ENCODE measurements around the gene CNTNAP2. TPM values are rescaled to one million over a fixed set of nuclear protein-coding genes. Genes with fewer than 3 reads are reported as not detected.

Gene CNTNAP2
- total RNA-seq, 1 donor from 2014 or later: 9.2 TPM

GRCh38 chr7:147171013-147171391 is 1054.4 kb downstream of the CNTNAP2 start:
- no peak for DNase-seq (ENCODE audit: low read depth)
- no peak for TF ChIP-seq CTCF (conservative IDR thresholded peaks at IDR 0.05; ENCODE audit: low read depth, low read length)
- H3K4me3 ChIP-seq (ENCODE audit: low read depth, low read length): no peak overlapping the region

DNA sequence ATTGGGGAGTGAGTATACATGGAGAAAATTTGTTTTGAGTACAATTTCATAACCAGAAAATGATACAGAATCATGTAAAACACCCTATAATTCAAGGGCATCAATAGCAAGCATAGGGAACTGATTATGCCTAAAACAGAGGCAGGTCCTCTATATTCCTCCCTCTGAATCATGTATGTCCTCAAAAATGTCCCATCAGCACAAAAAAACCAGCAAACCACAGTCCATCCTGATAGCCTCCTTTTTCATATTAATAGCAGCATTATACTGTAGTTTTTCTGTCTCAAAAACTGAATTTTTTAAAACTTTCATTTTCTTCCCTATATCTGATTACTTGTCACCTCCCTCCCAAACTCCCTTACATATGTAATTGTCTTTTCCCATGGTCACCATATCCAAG is 1057.3 kb downstream of the CNTNAP2 start:
- no peak overlapping the region for H3K4me3 ChIP-seq (ENCODE audit: low read depth, low read length)
- no peak for DNase-seq (ENCODE audit: low read depth)
- TF ChIP-seq CTCF (conservative IDR thresholded peaks at IDR 0.05; ENCODE audit: low read depth, low read length): no peak

GRCh38 chr7:147182874-147183273 is 1066.3 kb downstream of the CNTNAP2 start:
- no peak for DNase-seq (ENCODE audit: low read depth)
- H3K4me3 ChIP-seq (ENCODE audit: low read depth, low read length): no peak overlapping the region
- no peak for TF ChIP-seq CTCF (conservative IDR thresholded peaks at IDR 0.05; ENCODE audit: low read depth, low read length)

DNA sequence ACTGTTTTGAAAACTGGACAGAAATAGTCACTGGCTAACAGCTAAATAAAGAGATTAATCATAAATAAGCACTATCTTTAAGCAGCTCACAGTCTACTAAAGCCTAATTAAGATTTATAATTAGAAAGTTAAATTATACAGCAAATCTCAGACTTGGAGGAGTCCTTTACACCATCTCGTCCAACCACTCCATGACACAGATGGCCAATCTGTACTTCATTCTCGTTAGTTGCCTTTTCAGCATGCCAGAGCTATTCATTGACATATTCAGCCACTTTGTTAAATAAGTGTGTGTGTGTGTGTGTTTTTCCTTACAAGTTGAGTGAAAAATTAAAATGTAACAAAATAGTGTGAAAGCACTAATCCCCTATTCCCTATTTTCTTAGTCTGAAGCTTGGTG is 1066.7 kb downstream of the CNTNAP2 start:
- H3K4me3 ChIP-seq (ENCODE audit: low read depth, low read length): no peak overlapping the region
- no peak for TF ChIP-seq CTCF (conservative IDR thresholded peaks at IDR 0.05; ENCODE audit: low read depth, low read length)
- DNase-seq (ENCODE audit: low read depth): no peak

DNA sequence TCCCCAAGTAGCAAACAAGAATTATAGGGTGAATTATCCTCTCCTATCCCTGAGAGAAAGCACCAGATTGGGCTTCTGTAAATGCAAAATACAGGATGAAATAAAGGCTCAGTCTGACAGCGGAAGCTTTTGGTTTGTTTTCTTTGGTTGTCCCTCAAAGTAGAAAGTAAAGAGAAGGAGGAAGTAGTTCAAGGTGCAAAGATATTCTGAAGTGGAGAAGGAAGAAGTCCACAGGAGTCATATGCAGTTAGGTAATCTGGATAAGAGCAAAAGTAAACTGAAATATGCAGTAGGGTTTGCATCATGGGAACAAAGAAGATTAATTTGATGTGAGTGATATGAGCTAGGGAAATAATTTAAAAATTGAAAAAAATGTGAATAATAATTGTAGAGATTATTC is 1071.9 kb downstream of the CNTNAP2 start:
- no peak for TF ChIP-seq CTCF (conservative IDR thresholded peaks at IDR 0.05; ENCODE audit: low read depth, low read length)
- no peak overlapping the region for H3K4me3 ChIP-seq (ENCODE audit: low read depth, low read length)
- DNase-seq (ENCODE audit: low read depth): no peak

- TF ChIP-seq CTCF (conservative IDR thresholded peaks at IDR 0.05; ENCODE audit: low read depth, low read length): no peak
- no peak overlapping the region for H3K4me3 ChIP-seq (ENCODE audit: low read depth, low read length)
- DNase-seq (ENCODE audit: low read depth): no peak
Observed at GRCh38 chr7:147193476-147193875, 1076.9 kb downstream of the CNTNAP2 start.

- no peak for TF ChIP-seq CTCF (conservative IDR thresholded peaks at IDR 0.05; ENCODE audit: low read depth, low read length)
- no peak for DNase-seq (ENCODE audit: low read depth)
- H3K4me3 ChIP-seq (ENCODE audit: low read depth, low read length): no peak overlapping the region
Observed at GRCh38 chr7:147196481-147196880, 1079.9 kb downstream of the CNTNAP2 start.
